SK-N-SH (cell line): ENCODE results near the gene AGRP. TPM values are rescaled to one million over a fixed set of nuclear protein-coding genes. Genes with fewer than 3 reads are reported as not detected.

Source experiments
- CTCF ChIA-PET: fragments of 300-600, 350-600 bp; formaldehyde crosslinking; extraction: SDS; loops from one replicate; lab custom pipeline; 2021; lab: Yijun Ruan, JAX
- POLR2A ChIA-PET: fragments of 350-600 bp; sonication (Branson Sonifier 250); formaldehyde crosslinking; extraction: SDS; loops from one replicate; lab custom pipeline; 2020; ENCODE audit warnings: antibody characterized with exemption, inconsistent platforms; lab: Yijun Ruan, JAX
- DNase-seq: peaks from one replicate; pipeline ENCODE4 v3.0.0; 2012
- H2AFZ ChIP-seq: fragments of 200-600 bp; sonication (generic); 2 replicates; pipeline ENCODE4 v1.8.1; 2016; ENCODE audit warnings: antibody characterized with exemption, mild to moderate bottlenecking, low read depth
- H3F3A ChIP-seq: fragments of 200-600 bp; sonication (generic); replicated peaks from 2 replicates; pipeline ENCODE3; 2016; ENCODE audit warnings: antibody characterized with exemption, mild to moderate bottlenecking; ENCODE audit not compliant: insufficient read depth
- H3K27ac ChIP-seq, 2 experiments: fragments of 200-500 bp in 1 of 2; fragments of 200-600 bp in 1 of 2; sonication (Bioruptor generic) in 1 of 2; sonication (generic), shearing (Covaris generic) in 1 of 2; 2 replicates each; pipeline versions ENCODE4 v1.5.1 to v1.6.1; 2014 to 2016; ENCODE audit warnings: low read depth in 2 of 2, inconsistent platforms in 1 of 2, low read length in 1 of 2, mild to moderate bottlenecking in 1 of 2, mixed read lengths in 1 of 2
- H3K27me3 ChIP-seq: fragments of 200-600 bp; sonication (generic), shearing (Covaris generic); 2 replicates; pipeline ENCODE4 v1.6.1; 2016; ENCODE audit warnings: mixed run types; ENCODE audit not compliant: insufficient read depth
- H3K36me3 ChIP-seq, 2 experiments: fragments of 200-500 bp in 1 of 2; fragments of 200-600 bp in 1 of 2; sonication (Bioruptor generic) in 1 of 2; sonication (generic) in 1 of 2; replicated peaks in 1 of 2; 2 replicates each; pipeline versions ENCODE3 to v1.5.1; 2014 to 2016; ENCODE audit warnings: low read length in 1 of 2, mild to moderate bottlenecking in 1 of 2; ENCODE audit not compliant: insufficient read depth in 2 of 2, control insufficient read depth in 1 of 2
- H3K4me1 ChIP-seq, 2 experiments: fragments of 200-500 bp in 1 of 2; fragments of 200-600 bp in 1 of 2; sonication (Bioruptor generic) in 1 of 2; sonication (generic), shearing (Covaris generic) in 1 of 2; 2 replicates each; pipeline versions ENCODE4 v1.5.1 to v1.6.1; 2014 to 2016; ENCODE audit warnings: low read depth in 1 of 2, low read length in 1 of 2, mixed run types in 1 of 2; ENCODE audit not compliant: insufficient read depth in 2 of 2, control insufficient read depth in 1 of 2
- H3K4me2 ChIP-seq: fragments of 200-600 bp; sonication (generic), shearing (Covaris generic); 2 replicates; pipeline ENCODE4 v1.6.1; 2017; ENCODE audit warnings: mixed run types
- H3K4me3 ChIP-seq, 2 experiments: fragments of 200-500 bp in 1 of 2; fragments of 200-600 bp in 1 of 2; sonication (Bioruptor generic) in 1 of 2; sonication (generic), shearing (Covaris generic) in 1 of 2; 2 replicates each; pipeline versions ENCODE4 v1.5.1 to v1.8.1; 2014 to 2016; ENCODE audit warnings: low read depth in 2 of 2, inconsistent platforms in 1 of 2, low read length in 1 of 2, mild to moderate bottlenecking in 1 of 2, mixed read lengths in 1 of 2, moderate library complexity in 1 of 2
- H3K79me2 ChIP-seq: fragments of 200-600 bp; sonication (generic); 2 replicates; pipeline ENCODE4 v1.8.1; 2017; ENCODE audit warnings: mild to moderate bottlenecking; ENCODE audit not compliant: insufficient read depth
- H3K9ac ChIP-seq: fragments of 200-600 bp; sonication (generic); 2 replicates; pipeline ENCODE4 v1.6.1; 2017; ENCODE audit warnings: mixed run types
- H3K9me2 ChIP-seq: fragments of 200-600 bp; sonication (generic); 2 replicates; pipeline ENCODE4 v1.6.1; 2017; ENCODE audit warnings: mixed run types
- H3K9me3 ChIP-seq: fragments of 200-600 bp; sonication (generic); 2 replicates; pipeline ENCODE4 v1.6.1; 2017; ENCODE audit warnings: mixed run types, mild to moderate bottlenecking, moderate library complexity
- H4K20me1 ChIP-seq: fragments of 200-600 bp; sonication (generic); 2 replicates; pipeline ENCODE4 v1.6.1; 2017; ENCODE audit warnings: mild to moderate bottlenecking, mixed run types; ENCODE audit not compliant: insufficient read depth
- EZH2phosphoT487 ChIP-seq: fragments of 200-600 bp; sonication (generic); IDR thresholded peaks from 2 replicates; pipeline ENCODE4 v1.6.1; 2017; ENCODE audit warnings: low read depth, mixed run types, mild to moderate bottlenecking, antibody characterized with exemption, moderate library complexity, borderline replicate concordance
- FOSL2 ChIP-seq: IDR thresholded peaks from 2 replicates; pipeline ENCODE4 v1.4.0; 2012; ENCODE audit warnings: low read depth, mild to moderate bottlenecking, moderate library complexity, borderline replicate concordance
- FOXM1 ChIP-seq: IDR thresholded peaks from 2 replicates; pipeline ENCODE4 v1.4.0; 2012; ENCODE audit warnings: low read depth, mild to moderate bottlenecking
- GABPA ChIP-seq: IDR thresholded peaks from 2 replicates; pipeline ENCODE4 v1.4.0; 2012; ENCODE audit warnings: low read depth, mild to moderate bottlenecking
- GATA2 ChIP-seq: sonication (generic); formaldehyde crosslinking; IDR thresholded peaks from 2 replicates; pipeline ENCODE4 v1.5.0; 2020; ENCODE audit warnings: mild to moderate bottlenecking, missing genetic modification reagents
- MXI1 ChIP-seq: IDR thresholded peaks from 2 replicates; pipeline ENCODE4 v1.6.1; 2012; ENCODE audit warnings: mild to moderate bottlenecking, low read depth, low read length, improper control_type of control experiment
- NFIC ChIP-seq: IDR thresholded peaks from 2 replicates; pipeline ENCODE4 v1.4.0; 2012; ENCODE audit warnings: borderline replicate concordance
- POLR2AphosphoS5 ChIP-seq: IDR thresholded peaks from 2 replicates; pipeline ENCODE4 v1.6.1; 2012; ENCODE audit warnings: low read depth, low read length
- RAD21 ChIP-seq: IDR thresholded peaks from 2 replicates; pipeline ENCODE4 v1.6.1; 2012; ENCODE audit warnings: mild to moderate bottlenecking, low read length
- REST ChIP-seq: IDR thresholded peaks from 2 replicates; pipeline ENCODE4 v1.6.1; 2012; ENCODE audit warnings: mild to moderate bottlenecking, low read depth, low read length, moderate library complexity
- SMC3 ChIP-seq: IDR thresholded peaks from 2 replicates; pipeline ENCODE4 v1.6.1; 2012; ENCODE audit warnings: low read depth, low read length, improper control_type of control experiment
- TCF12 ChIP-seq: IDR thresholded peaks from 2 replicates; pipeline ENCODE4 v1.4.0; 2012
- YY1 ChIP-seq: IDR thresholded peaks from 2 replicates; pipeline ENCODE4 v1.4.0; 2012; ENCODE audit warnings: low read depth, mild to moderate bottlenecking
- WGBS: methylation state at CpG from one replicate; pipeline ENCODE4 v1.1.6; 2017; ENCODE audit warnings: low lambda C conversion rate; 5-methylcytosine and 5-hydroxymethylcytosine counted together
- polyA plus RNA-seq, 3 experiments: library from polyadenylated mRNA; depleted of rRNA; stranded (reverse); fragments of >200 nt; gene quantifications; 2 replicates each; pipeline ENCODE4 v1.2.3, GENCODE V29; 2012
- TF ChIP-seq, protein P1 (sequence below): IDR thresholded peaks from 2 replicates; pipeline ENCODE4 v1.4.0; 2012; ENCODE audit warnings: low read depth, borderline replicate concordance

AGRP gene
- polyA plus RNA-seq, 1 of the 3 experiments (the other 2 are of a cell fraction) = not detected

GRCh38 chr16:67447508-67448076, 35.8 kb downstream of the AGRP start (continued):
- TF ChIP-seq REST = no peak
- no peak for TF ChIP-seq POLR2AphosphoS5
- TF ChIP-seq SMC3 = peak; percentile 32; the same call in 1 of the 2 replicates
- TF ChIP-seq FOXM1 = no peak
- no peak for TF ChIP-seq NFIC
- TF ChIP-seq YY1 = peak; percentile 43; the same call in 1 of the 2 replicates
- TF ChIP-seq GATA2 (CRISPR knock-in tag) = no peak

DNA sequence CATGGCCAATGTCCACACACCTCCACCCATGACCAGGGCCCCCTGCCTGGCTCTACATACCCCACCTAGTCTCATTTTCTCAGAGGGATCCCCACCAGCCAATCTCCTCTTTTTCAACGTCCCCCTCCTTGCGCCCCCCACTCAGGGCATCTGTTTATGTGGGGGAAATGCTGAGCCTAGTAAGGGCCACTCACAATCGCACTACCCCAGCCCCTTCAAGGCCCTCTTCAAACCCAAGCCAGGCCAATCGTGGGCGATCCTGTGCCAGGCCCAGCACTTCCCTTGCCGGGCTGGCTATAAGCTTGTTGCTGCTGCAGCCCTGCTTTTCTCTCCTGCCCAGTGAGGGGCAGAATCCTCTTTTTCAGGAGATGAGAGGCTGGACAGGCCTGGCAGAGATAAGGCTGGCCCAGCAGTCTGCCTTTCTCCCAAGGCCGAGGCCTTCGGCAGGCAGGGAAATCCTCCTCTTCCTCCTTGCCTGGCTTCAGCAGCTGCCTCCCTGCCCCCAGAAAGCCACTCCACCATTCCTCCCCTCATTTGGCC, 36.3 kb downstream of the AGRP start:
- H2AFZ ChIP-seq = no peak overlapping the region
- no peaks in the 10 kb centered on the region for H3F3A ChIP-seq
- peaks cover 0 to 29% of the 10 kb centered on the region in 2 experiments for H3K36me3 ChIP-seq
- H3K9me2 ChIP-seq = no peaks in the 10 kb centered on the region
- no peaks in the 10 kb centered on the region for H3K27me3 ChIP-seq
- 94% methylated on average over 6 of the region's 8 CpGs for WGBS
- no peak overlapping the region for H3K4me2 ChIP-seq
- no peak overlapping the region for H3K27ac ChIP-seq
- H3K9ac ChIP-seq = no peak overlapping the region
- CTCF ChIA-PET = interaction anchor here (0.7 to 3.9 kb wide), 16 partner anchors 13 to 186 kb away, joined by 3 to 31 read pairs (median 5); partner anchors contain the start of genes ATP6V0D1 and HSD11B2
- H4K20me1 ChIP-seq = peaks cover 25% of the 10 kb centered on the region; the same call in 1 of the 2 replicates
- TF ChIP-seq, protein P1, sequence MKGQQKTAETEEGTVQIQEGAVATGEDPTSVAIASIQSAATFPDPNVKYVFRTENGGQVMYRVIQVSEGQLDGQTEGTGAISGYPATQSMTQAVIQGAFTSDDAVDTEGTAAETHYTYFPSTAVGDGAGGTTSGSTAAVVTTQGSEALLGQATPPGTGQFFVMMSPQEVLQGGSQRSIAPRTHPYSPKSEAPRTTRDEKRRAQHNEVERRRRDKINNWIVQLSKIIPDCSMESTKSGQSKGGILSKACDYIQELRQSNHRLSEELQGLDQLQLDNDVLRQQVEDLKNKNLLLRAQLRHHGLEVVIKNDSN = no peak
- no peak for TF ChIP-seq REST
- TF ChIP-seq TCF12 = no peak
- no peak for TF ChIP-seq FOSL2
- no peak for TF ChIP-seq FOXM1
- no peak for TF ChIP-seq MXI1
- TF ChIP-seq EZH2phosphoT487 = no peak
- no peak for TF ChIP-seq GABPA
- TF ChIP-seq GATA2 (CRISPR knock-in tag) = no peak
- TF ChIP-seq RAD21 = no peak
- H3K4me1 ChIP-seq = peaks cover 0 to 36% of the 10 kb centered on the region in 2 experiments; a peak in 1 of 4 replicates
- H3K4me3 ChIP-seq = no peak overlapping the region
- DNase-seq = no peak
- H3K79me2 ChIP-seq = peaks cover 4% of the 10 kb centered on the region; the same call in 1 of the 2 replicates
- POLR2A ChIA-PET = interaction anchor here (1.0 kb wide), 1 partner anchor 13 kb away, joined by 4 read pairs; no protein-coding TSS in a partner anchor
- H3K9me3 ChIP-seq = no peaks in the 10 kb centered on the region
